Activated CD4-positive, alpha-beta T cell treated with anti-CD3 and anti-CD28 coated beads, Interleukin-2, Interleukin-4, amounts not matched to agents 100 ng/mL and 50 ng/mL, durations not matched to agents 16 hours and 8 hours (primary cell): ENCODE results near the gene GABRB2.

Experiments
- DNase-seq: peaks from one replicate; pipeline ENCODE4 v3.0.0-alpha.2; 2020; ENCODE audit warnings: low spot score

Gene GABRB2

DNA sequence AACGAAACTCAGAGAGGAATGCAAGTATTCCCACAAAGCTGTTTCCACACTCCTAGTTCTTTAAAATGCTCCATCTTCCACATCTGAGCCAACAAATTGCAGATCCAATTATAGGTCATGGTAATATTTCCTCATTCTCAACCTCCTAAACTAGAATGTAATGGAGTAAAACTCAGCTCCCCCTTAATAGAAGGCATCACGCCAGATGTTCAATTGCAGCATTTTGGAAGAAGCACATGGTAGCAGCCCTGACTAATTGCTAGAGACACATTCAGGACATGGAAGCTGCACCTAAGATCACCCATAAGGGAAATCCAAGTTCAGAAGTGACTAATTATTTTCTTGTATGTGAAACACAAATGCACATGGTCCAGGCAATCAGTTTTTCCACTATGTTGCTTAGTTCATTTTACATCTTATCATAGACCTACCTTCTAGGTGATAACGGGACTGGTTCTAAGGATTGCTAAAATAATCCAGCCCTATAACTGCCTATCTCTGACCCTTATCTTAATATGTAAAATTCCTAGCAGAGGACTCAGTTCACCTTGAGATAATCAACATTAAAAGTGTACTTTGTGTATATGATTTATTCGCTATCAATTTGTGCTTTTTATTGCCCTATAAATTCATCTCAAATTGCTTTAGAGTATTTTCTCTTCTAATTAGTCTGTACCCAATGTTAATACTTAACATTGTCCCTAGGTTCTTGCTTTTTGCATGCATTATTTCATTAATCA is 75.1 kb downstream of the GABRB2 start:
- DNase-seq: no peak

DNA sequence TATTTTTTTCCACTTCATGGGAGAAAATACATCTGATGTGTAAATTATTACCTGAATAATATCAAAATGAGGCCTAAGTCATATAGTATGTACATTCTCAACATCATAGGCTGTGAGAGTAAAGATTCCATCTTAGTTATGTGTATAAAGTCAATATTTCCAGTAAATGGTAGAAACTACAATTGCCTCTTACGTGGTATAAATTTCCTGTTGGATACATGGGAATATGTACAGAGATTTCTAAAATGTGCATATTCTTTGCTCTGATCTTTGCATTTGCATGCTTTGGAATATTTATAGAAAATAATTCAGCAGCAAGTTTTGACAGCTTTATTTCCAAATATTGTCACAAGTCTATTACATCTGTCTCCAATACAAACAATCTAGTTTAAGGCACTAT is 78.8 kb downstream of the GABRB2 start:
- no peak for DNase-seq

DNA sequence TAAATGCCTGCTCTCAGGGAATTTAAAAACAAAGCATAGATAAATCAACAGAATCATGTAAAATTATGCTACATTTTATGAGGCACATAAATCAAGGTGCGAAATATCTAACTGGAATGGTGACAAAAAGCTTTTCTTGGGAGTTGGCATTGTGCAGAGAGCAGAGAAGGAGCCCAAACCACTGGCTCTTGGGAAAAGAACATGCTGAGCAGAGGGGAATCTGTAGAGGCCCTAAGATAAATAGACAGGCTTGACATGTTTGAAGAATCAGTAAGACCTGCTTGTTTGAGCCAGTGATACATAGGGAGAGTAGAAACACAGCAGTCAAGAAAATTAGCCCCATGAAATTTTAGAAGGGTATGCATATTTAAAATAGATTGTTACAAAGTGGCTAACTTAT is 85.8 kb downstream of the GABRB2 start:
- no peak for DNase-seq

DNA sequence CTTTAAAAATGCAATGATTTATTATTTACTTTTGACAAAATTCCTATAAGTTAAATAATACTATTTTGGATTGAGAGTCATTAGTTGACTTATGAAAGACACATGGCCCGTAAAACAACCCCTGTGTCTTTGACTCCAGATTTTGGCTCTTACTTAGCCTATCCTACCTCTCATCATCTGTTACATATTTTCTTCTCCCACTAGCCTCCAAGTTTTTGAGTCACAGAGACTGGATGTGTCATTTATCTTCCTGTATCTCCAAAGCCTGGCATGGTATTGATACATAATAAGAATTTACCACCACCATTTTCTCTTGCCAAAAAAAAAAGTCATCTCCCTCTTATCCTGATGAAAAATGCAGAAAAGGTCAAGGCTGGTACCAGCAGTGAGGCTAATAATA is 99.9 kb downstream of the GABRB2 start:
- no peak for DNase-seq

DNA sequence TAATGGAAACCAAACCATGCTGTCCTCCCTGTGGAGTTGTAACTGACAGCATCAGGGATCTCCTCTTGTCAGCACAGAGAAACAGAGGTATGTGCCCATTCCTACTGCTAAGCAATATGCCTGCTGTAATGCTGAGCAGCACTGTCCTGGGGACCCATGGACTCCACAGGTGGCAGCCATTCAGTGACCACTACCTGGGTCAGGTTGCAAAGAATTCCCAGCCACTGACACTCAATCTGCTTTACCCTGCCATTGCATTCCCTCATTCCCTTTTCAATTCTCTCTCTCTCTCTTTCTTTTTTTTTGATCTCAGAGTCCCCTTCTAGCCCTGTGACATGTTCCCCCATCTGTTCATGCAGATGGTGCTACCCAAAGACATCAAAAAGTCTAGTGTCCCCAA is 104.1 kb downstream of the GABRB2 start:
- no peak for DNase-seq

DNA sequence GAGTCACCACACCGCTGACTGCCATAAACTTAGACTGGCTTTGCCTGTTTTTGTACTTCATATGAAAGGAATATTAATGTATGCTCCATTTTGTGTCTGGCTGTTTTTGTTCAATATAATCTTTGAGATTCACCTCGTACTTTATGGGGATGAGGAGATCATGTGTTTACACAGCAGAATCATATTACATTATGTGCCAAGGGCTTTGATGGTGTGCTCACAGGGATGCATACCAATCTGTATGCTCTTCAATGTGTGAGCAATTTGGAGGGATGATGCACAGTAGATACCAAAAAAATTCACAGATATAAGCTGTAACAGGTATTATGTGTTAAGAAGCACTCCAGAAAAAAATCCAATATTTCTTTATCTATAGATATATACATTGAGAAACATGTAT is 113.7 kb downstream of the GABRB2 start:
- no peak for DNase-seq

DNA sequence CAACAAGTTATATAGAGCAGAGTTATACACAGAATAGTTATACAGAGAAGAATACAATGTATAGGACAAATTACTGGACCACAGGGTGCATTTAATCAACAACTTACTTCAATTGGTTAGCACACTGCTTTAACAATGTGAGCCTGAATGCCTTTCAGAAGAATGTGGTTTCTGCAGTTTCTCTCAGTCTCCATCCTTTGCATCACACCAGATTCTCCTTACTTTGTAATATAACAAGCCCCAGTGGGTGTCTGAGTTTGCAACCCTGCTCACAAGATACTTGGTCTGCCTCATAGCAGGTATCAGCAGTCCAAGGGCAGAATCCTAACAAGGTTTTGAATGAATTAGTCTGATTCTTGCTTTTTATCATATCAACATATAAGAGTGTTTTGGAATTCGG is 114.6 kb downstream of the GABRB2 start:
- no peak for DNase-seq

DNA sequence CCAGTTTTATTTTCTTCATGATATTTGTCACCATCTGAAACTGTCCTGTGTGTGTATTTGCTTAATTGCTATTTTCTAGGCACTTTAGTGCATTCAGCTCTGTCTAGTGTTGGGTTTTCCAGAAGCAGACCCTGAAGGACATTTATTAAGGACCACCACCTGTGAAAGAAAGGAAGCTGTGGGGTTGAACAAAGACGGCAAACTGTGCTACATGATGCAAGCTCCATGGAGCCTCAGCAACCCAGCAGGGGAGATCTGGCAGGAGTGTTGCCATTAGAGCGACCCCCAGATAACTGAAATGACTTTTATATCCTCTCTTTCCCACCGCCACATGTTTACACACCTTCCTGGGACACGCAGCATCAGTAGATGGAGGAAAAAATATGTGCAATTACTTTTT is 125.5 kb downstream of the GABRB2 start:
- DNase-seq: no peak

DNA sequence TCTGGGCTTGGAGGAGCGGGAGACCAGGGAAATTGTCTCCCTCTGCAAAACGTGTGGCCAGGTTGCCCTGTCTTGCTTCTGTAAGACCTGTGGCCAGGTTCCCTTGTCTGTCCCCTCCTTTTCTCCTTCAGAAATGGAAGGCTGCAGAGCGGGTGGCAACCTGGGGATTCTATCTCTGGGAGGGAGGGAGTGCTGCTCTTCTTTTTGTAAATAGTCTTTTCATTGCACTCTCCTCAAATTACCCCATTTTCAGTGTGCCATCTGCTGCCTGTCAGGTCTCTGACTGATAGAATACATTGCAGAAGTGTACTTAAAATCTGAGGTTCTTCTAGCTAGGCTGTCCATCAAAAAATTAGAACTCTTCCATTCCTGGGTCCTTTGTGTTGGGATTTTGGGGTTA is 126.0 kb downstream of the GABRB2 start:
- DNase-seq: no peak

DNA sequence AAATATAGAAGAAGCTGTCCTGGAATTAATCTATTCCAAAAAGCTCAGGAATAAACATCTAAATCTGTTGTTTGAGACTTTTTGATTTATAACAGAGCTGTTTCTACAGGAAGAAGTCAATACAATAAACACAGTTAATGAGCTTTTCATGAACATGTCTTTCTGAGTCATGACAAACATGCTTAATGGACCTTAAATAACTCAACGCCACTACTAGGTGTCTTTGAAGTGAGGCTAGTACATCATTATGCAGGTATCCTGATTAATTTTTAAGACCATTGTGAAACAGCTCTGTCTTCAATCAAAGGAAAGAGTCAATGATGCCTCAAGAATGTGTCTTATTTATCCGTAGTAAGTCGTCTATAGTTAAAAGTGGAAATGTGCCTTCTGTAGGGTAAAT is 131.6 kb downstream of the GABRB2 start:
- no peak for DNase-seq

DNA sequence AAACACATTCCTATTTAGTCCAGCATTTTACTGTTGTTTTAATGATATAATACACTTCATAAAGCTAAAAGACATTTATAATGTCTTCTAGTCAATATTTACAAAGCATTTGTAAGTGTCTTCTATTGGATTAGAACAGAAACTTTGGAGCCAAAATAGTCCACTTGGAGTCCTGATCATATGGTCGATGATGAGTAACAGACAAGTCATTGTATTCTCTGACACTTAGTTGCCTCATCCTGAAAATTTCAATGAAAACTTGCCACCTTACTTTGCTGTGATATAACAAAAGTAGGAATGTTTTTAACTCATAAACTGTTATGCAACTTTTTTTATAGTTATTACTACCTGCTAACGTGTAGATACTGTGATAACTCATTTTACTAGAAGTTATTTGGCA is 132.5 kb downstream of the GABRB2 start:
- no peak for DNase-seq

DNA sequence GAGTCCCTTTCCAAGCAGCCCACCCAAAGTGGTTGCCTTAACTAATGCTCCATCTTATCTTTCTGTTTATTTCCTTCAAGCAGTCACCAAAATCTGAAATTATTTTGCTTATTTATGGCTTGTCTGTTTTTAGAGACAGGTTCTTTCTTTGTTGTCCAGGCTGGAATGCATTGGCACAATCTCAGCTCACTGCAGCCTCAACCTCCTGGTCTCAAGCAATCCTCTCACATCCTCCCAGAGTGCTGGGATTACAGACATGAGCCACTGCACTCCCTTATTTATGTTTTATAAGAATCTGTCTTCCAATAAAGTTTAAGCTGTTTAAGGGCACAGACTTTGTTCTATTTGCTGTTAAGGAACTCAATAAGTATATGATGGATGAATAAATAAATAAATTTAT is 133.7 kb downstream of the GABRB2 start:
- no peak for DNase-seq

DNA sequence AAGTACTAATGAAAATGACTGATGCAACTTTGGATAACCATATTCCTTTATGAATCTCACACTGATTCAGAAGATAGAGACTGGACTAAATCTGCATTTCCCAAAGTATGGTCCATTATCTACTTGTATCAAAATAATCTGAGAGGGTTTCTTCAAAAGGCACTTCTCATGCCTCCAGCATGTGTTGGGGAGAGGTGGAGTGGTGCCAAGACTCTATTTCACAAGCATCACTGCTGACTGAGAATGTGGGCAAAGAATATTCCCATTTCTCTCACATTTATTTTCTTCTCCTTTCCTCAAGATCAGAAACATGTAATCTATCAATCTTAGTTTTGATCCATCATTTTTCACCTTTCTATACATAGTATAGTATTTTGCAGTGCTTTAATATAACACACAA is 135.4 kb downstream of the GABRB2 start:
- DNase-seq: no peak

DNA sequence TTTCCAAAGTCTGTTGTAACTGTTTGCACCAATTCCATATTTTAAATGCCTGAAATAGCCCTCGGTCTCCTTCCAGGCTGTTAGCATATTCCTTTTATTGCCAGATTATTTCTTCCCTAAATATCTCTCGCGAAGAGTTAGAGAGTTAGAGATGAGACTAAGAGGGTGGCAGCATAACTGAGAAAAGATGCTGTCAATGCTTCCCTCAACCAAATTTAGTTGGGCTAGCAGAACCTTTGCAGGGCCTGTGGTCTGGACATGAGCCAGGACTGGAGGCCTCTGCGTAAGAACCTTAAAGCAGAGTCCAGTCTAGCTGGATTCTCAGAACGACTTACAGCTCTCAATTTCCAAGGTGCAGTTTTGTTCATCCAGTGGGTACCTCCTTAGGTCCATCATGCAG is 135.9 kb downstream of the GABRB2 start:
- DNase-seq: no peak

DNA sequence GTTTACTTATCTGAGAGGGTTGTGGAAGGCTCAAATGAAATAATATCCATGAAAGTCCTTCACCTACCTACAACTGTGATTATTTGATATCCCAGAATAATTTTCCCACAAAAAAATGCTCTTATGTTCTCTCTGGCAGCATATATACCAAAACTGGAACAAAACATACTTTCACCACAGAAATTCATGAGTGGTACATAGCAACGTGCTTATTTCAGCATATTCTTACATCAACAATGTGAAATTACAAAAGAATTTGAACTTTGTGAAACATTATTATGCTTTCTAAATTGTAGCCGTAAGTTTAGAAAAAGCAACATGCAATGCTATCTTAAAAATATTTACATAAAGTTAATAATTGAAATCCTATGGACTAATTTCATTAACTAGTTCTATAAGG is 137.1 kb downstream of the GABRB2 start:
- no peak for DNase-seq

DNA sequence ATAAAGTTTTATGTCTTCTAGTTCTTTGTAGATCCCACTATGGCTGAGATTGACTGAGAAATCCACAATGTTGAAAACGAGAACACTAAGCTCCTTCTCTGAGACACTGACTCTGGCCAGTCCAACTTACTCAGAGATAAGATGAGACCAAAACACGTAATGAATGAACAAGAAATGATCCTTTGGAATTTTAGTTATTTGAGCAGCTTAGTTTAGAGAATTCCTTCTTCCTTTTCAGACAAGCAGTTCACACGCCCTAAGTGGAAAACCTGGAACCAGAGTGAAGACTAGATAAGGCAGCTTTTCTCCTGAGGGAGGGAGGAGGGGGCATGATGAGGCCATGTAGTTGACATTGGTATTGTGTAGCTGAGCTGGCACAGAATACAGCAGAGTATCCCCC is 139.6 kb downstream of the GABRB2 start:
- DNase-seq: no peak

DNA sequence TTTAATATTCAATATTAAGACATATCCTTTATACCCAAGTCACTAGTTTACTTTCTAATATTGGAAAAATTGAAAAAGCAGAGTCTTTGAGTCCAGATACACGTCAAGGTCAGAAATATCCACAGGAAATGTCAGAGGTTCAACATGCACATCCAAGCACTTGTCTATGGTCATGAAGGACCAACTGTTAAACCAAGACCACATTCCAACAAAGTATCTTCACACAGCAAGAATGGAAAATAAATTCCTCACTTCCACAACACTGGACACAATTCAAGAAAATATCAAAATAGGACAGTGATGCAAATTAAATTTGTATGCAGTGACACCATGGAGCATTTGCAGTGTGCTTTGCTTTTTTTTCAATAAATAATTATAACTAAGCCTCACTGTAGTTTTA is 142.5 kb downstream of the GABRB2 start:
- DNase-seq: no peak

DNA sequence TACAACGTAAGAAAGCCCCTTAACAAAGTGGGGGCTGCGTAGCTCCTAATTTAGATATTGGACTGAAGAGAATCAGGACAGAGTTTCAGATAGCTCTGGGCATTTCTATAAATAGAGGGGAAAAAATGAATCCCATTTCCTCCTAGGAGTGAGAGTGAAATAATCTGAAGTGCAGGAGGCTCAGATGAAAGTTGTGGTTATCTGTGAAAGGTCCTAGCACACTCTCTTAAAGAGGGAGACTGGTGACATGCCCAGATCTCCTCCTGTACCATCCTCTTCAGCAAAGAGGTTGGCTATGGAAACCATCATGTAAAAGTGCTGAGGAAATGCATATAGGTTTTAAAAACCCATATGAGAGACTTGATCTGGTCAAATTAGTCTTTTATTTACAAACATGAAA is 143.4 kb downstream of the GABRB2 start:
- DNase-seq: no peak

DNA sequence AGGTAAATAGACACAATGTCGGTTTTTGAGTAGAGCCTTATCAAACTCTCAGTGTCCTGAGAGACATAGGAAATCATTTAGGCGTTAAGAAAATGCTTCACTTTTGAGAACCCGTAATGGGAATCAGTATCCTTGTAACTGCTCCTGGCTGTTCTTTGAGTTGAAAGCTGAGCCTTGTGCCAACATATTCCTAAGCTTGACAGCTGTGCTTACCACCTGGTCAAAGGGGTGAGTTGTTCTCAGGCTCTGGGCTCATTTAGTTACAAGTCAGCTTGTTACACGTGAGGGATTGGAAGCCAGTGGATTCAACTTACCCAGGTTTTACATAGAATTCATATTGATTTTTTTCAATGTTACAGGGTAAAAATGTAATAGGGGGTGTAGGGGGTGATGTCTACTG is 145.9 kb downstream of the GABRB2 start:
- no peak for DNase-seq

DNA sequence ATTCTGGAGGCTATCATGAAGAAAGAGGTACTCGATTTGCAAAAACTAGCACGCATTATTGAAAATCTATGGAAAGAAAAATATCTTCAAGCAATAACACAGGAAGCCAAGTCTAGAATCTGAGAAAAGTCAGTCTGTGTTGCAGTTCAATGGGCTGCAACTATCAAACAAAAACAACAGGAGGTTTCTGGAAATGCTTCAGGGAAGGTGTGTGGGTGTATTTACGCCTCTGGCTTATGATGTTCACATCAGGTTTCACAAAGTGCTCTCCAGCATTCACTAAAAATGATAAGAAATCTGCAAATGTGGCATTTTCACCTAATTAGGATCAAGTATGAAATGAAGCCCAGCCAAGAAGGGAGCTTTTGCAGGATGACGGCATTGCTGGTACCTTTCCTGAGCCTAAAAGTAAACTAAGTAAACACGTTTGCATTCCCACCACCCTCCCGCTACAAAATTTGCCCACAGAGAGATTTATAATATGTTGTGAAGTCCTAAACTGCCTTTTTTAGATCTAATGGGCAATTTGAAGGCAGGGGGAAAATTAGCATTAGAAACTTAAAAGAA is 146.4 kb downstream of the GABRB2 start:
- no peak for DNase-seq

DNA sequence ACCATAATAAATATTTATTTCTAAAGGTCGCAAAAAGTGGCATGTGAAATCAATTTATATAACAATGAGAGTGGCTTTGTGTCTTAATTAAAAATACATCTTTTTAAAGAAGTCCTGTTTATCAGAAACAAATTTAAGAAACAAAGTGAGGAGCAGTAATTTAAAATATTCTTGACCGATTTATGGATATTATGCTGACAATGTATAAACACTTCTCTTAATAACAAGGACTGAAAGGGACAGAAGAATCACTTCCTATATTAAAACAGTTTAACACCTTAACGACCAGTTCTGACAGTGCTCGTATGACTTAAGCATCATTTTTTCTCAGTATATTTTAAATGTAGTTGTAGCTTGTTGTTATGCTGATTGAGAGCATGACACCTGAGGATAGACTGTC is 149.1 kb downstream of the GABRB2 start:
- DNase-seq: no peak

DNA sequence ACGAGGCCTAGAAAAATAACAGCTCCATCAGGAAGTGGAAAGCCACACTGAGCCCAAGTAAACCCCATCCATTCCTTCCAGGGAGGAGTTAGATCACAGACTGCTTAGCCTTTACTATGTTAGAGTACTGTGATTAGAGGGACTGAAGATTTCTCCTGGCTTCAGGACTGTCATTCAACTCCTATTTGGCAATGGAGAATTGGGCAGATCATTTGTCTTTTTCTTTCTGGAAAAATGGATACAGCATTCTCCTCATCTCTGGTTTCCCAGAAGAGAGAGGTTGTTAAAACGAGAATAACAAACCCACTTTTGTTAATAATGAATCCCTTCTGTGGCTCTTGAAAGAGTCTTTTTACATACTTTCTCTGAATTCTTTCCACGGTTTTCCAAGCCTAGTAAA is 150.4 kb downstream of the GABRB2 start:
- DNase-seq: no peak

DNA sequence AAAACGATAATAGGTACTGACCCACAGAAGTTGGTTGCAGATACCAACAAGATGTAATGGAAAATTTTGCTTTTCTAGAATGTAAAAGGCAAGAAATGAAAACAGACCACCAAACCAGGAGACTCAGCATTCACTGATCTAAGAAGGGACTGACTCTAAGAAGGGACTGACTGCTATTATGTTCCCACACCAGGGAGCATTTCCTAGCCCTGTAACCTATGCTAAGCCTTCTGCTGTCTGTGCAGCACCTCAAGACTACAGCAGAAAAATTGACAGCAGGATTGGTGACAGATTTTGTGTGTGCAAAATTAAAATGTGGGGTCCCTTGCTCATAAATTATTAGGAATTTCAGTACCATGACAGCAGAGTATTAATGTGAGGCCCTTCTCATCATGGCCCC is 154.8 kb downstream of the GABRB2 start:
- no peak for DNase-seq

DNA sequence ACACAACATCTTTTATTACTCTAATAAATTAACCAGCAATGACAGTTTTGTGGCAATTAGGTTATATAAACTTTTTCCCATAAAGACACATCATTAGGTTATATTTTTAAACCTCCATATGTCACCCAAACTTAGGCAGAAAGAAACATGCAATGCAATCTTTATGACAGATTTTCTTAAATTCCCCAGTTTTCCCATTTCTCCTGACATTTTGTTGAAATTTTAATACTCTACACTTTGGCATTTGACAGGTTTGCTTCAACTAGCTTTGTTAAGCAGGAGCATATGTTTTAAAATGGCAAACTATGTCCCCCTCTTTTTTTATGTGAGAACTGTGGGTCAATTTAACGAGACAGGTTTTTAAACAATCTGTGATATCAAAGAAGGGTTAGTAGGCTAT is 155.5 kb downstream of the GABRB2 start:
- DNase-seq: no peak
